SK-N-SH treated with all-trans-retinoic acid at 6 μM for 48 hours (cell line): ENCODE results near the gene TSEN2.

ENCODE experiments used
- ATAC-seq: fragments of 200-7000 bp; cut with Tn5 transposase; 3 replicates; pipeline ENCODE4 v1.9.1; 2020; ENCODE audit warnings: mild to moderate bottlenecking, moderate library complexity
- ARNTL ChIP-seq: fragments of 450-650 bp; formaldehyde crosslinking; IDR thresholded peaks from 2 replicates; pipeline ENCODE4 v1.5.0; 2020; ENCODE audit warnings: low read depth, mild to moderate bottlenecking, moderate library complexity, borderline replicate concordance
- BACH2 ChIP-seq: fragments of 250-450 bp; sonication (Bioruptor Pico); IDR thresholded peaks from 2 replicates; pipeline ENCODE4 v1.9.0; 2021; ENCODE audit warnings: mild to moderate bottlenecking, borderline replicate concordance
- CSDC2 ChIP-seq: fragments of 250-450 bp; sonication (Bioruptor Pico); IDR thresholded peaks from 2 replicates; pipeline ENCODE4 v1.5.0; 2020; ENCODE audit warnings: mild to moderate bottlenecking, moderate library complexity
- GLIS3 ChIP-seq: fragments of 250-450 bp; sonication (Bioruptor Pico); IDR thresholded peaks from 2 replicates; pipeline ENCODE4 v1.5.0; 2020; ENCODE audit warnings: mild to moderate bottlenecking, moderate library complexity
- ISL1 ChIP-seq: fragments of 250-450 bp; sonication (Bioruptor Pico); IDR thresholded peaks from 2 replicates; pipeline ENCODE4 v2.1.2; 2022; ENCODE audit warnings: mild to moderate bottlenecking, moderate library complexity
- OSR1 ChIP-seq: fragments of 250-450 bp; sonication (Bioruptor Pico); IDR thresholded peaks from 2 replicates; pipeline ENCODE4 v1.8.0; 2022; ENCODE audit warnings: moderate library complexity, mild to moderate bottlenecking, inconsistent platforms
- PPARA ChIP-seq: fragments of 250-450 bp; sonication (Bioruptor Pico); IDR thresholded peaks from 2 replicates; pipeline ENCODE4 v1.5.0; 2020; ENCODE audit warnings: mild to moderate bottlenecking, borderline replicate concordance
- RARB ChIP-seq: fragments of 250-450 bp; sonication (Bioruptor Pico); IDR thresholded peaks from 2 replicates; pipeline ENCODE4 v1.8.0; 2021; ENCODE audit warnings: mild to moderate bottlenecking, moderate library complexity
- SNAI2 ChIP-seq: fragments of 250-450 bp; sonication (Bioruptor Pico); IDR thresholded peaks from 2 replicates; pipeline ENCODE4 v1.5.0; 2020; ENCODE audit warnings: mild to moderate bottlenecking, moderate library complexity
- TCF4 ChIP-seq: fragments of 250-450 bp; sonication (Bioruptor Pico); IDR thresholded peaks from 2 replicates; pipeline ENCODE4 v1.8.0; 2021; ENCODE audit warnings: mild to moderate bottlenecking, moderate library complexity, borderline replicate concordance
- TOX ChIP-seq: fragments of 250-450 bp; sonication (Bioruptor Pico); IDR thresholded peaks from 2 replicates; pipeline ENCODE4 v1.8.0; 2021; ENCODE audit warnings: mild to moderate bottlenecking, moderate library complexity, borderline replicate concordance
- ZC3H10 ChIP-seq: fragments of 250-450 bp; sonication (Bioruptor Pico); IDR thresholded peaks from 2 replicates; pipeline ENCODE4 v1.5.1; 2021; ENCODE audit warnings: mild to moderate bottlenecking, moderate library complexity
- ZFP3 ChIP-seq: fragments of 250-450 bp; sonication (Bioruptor Pico); IDR thresholded peaks from 2 replicates; pipeline ENCODE4 v1.5.0; 2020; ENCODE audit warnings: mild to moderate bottlenecking, moderate library complexity
- ZFP30 ChIP-seq: fragments of 450-650 bp; formaldehyde crosslinking; IDR thresholded peaks from 2 replicates; pipeline ENCODE4 v1.5.0; 2022; ENCODE audit warnings: mild to moderate bottlenecking, moderate library complexity
- ZNF565 ChIP-seq: fragments of 450-650 bp; formaldehyde crosslinking; conservative IDR thresholded peaks from 2 replicates; pipeline ENCODE4 v1.5.0; 2020; ENCODE audit warnings: low read depth, mild to moderate bottlenecking, moderate library complexity
- ZNF70 ChIP-seq: fragments of 450-650 bp; formaldehyde crosslinking; IDR thresholded peaks from 2 replicates; pipeline ENCODE4 v1.5.0; 2020; ENCODE audit warnings: mild to moderate bottlenecking, moderate library complexity
- ZNF8 ChIP-seq: fragments of 450-650 bp; formaldehyde crosslinking; IDR thresholded peaks from 2 replicates; pipeline ENCODE4 v1.5.0; 2020; ENCODE audit warnings: mild to moderate bottlenecking, moderate library complexity
- TF ChIP-seq, protein P1 (sequence below): fragments of 250-450 bp; sonication (Bioruptor Pico); IDR thresholded peaks from 2 replicates; pipeline ENCODE4 v1.8.0; 2021; ENCODE audit warnings: low read depth, mild to moderate bottlenecking, moderate library complexity, borderline replicate concordance
- TF ChIP-seq, protein P2 (sequence below): fragments of 250-450 bp; sonication (Bioruptor Pico); IDR thresholded peaks from 2 replicates; pipeline ENCODE4 v1.8.0; 2020; ENCODE audit warnings: mild to moderate bottlenecking, moderate library complexity, borderline replicate concordance
- TF ChIP-seq, protein P3 (sequence below): fragments of 250-450 bp; sonication (Bioruptor Pico); IDR thresholded peaks from 2 replicates; pipeline ENCODE4 v1.5.1; 2020; ENCODE audit warnings: low read depth, mild to moderate bottlenecking, moderate library complexity
- TF ChIP-seq, protein P4 (sequence below): fragments of 250-450 bp; sonication (Bioruptor Pico); IDR thresholded peaks from 2 replicates; pipeline ENCODE4 v1.5.1; 2021; ENCODE audit warnings: mild to moderate bottlenecking, moderate library complexity
- TF ChIP-seq, protein P5 (sequence below): fragments of 250-450 bp; sonication (Bioruptor Pico); IDR thresholded peaks from 2 replicates; pipeline ENCODE4 v1.5.0; 2020; ENCODE audit warnings: mild to moderate bottlenecking, moderate library complexity

Gene TSEN2

DNA sequence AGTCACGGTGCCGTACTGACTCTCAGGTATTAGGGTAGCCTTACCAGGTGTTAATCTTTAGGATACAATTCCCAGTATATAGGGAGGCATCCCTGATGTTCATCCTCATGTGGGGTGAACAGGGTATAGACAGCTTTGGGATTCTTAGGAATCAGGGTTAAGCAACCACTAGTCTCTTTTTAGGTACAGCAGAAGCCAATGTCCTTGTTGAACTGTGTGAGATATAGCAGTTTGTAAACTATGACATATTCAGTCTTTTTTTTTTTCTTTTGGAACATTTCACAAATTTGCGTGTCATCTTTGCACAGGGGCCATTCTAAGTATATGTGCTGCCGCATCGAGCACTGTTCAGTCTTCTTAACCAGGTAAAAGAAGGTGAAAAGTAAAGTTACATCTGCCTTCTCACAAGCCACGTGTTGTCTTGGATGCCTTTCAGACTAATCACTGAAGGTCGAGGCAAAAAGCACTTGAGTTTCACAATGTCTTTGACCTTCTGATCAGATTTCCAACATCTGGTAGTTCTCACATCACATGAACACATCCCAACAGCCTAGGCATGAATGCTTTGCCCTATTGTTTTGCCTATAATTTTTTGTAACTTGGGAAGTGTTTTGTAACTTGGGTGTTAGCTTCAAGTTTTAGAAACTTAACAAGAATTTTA, 17.2 kb downstream of the TSEN2 start:
- no peak for ATAC-seq
- TF ChIP-seq BACH2 (CRISPR knock-in tag) (no peak), RARB (CRISPR knock-in tag) (no peak), ZNF70 (CRISPR knock-in tag) (no peak), ARNTL (no peak), GLIS3 (CRISPR knock-in tag) (no peak), CSDC2 (no peak), ZNF565 (no peak), ZC3H10 (CRISPR knock-in tag) (no peak), OSR1 (CRISPR knock-in tag) (no peak), TOX (CRISPR knock-in tag) (no peak), ISL1 (no peak), ZNF8 (CRISPR knock-in tag) (no peak), PPARA (no peak), ZFP30 (CRISPR knock-in tag) (no peak), SNAI2 (CRISPR knock-in tag) (no peak)
- TF ChIP-seq, protein P1, sequence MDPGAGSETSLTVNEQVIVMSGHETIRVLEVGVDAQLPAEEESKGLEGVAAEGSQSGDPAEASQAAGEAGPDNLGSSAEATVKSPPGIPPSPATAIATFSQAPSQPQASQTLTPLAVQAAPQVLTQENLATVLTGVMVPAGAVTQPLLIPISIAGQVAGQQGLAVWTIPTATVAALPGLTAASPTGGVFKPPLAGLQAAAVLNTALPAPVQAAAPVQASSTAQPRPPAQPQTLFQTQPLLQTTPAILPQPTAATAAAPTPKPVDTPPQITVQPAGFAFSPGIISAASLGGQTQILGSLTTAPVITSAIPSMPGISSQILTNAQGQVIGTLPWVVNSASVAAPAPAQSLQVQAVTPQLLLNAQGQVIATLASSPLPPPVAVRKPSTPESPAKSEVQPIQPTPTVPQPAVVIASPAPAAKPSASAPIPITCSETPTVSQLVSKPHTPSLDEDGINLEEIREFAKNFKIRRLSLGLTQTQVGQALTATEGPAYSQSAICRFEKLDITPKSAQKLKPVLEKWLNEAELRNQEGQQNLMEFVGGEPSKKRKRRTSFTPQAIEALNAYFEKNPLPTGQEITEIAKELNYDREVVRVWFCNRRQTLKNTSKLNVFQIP (CRISPR knock-in tag), result no peak
- TF ChIP-seq, protein P2, sequence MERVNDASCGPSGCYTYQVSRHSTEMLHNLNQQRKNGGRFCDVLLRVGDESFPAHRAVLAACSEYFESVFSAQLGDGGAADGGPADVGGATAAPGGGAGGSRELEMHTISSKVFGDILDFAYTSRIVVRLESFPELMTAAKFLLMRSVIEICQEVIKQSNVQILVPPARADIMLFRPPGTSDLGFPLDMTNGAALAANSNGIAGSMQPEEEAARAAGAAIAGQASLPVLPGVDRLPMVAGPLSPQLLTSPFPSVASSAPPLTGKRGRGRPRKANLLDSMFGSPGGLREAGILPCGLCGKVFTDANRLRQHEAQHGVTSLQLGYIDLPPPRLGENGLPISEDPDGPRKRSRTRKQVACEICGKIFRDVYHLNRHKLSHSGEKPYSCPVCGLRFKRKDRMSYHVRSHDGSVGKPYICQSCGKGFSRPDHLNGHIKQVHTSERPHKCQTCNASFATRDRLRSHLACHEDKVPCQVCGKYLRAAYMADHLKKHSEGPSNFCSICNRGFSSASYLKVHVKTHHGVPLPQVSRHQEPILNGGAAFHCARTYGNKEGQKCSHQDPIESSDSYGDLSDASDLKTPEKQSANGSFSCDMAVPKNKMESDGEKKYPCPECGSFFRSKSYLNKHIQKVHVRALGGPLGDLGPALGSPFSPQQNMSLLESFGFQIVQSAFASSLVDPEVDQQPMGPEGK (CRISPR knock-in tag), result no peak
- TF ChIP-seq, protein P3, sequence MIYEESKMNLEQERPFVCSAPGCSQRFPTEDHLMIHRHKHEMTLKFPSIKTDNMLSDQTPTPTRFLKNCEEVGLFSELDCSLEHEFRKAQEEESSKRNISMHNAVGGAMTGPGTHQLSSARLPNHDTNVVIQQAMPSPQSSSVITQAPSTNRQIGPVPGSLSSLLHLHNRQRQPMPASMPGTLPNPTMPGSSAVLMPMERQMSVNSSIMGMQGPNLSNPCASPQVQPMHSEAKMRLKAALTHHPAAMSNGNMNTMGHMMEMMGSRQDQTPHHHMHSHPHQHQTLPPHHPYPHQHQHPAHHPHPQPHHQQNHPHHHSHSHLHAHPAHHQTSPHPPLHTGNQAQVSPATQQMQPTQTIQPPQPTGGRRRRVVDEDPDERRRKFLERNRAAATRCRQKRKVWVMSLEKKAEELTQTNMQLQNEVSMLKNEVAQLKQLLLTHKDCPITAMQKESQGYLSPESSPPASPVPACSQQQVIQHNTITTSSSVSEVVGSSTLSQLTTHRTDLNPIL (CRISPR knock-in tag), result no peak
- TF ChIP-seq, protein P4, sequence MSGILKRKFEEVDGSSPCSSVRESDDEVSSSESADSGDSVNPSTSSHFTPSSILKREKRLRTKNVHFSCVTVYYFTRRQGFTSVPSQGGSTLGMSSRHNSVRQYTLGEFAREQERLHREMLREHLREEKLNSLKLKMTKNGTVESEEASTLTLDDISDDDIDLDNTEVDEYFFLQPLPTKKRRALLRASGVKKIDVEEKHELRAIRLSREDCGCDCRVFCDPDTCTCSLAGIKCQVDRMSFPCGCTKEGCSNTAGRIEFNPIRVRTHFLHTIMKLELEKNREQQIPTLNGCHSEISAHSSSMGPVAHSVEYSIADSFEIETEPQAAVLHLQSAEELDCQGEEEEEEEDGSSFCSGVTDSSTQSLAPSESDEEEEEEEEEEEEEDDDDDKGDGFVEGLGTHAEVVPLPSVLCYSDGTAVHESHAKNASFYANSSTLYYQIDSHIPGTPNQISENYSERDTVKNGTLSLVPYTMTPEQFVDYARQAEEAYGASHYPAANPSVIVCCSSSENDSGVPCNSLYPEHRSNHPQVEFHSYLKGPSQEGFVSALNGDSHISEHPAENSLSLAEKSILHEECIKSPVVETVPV, result no peak
- TF ChIP-seq, protein P5, sequence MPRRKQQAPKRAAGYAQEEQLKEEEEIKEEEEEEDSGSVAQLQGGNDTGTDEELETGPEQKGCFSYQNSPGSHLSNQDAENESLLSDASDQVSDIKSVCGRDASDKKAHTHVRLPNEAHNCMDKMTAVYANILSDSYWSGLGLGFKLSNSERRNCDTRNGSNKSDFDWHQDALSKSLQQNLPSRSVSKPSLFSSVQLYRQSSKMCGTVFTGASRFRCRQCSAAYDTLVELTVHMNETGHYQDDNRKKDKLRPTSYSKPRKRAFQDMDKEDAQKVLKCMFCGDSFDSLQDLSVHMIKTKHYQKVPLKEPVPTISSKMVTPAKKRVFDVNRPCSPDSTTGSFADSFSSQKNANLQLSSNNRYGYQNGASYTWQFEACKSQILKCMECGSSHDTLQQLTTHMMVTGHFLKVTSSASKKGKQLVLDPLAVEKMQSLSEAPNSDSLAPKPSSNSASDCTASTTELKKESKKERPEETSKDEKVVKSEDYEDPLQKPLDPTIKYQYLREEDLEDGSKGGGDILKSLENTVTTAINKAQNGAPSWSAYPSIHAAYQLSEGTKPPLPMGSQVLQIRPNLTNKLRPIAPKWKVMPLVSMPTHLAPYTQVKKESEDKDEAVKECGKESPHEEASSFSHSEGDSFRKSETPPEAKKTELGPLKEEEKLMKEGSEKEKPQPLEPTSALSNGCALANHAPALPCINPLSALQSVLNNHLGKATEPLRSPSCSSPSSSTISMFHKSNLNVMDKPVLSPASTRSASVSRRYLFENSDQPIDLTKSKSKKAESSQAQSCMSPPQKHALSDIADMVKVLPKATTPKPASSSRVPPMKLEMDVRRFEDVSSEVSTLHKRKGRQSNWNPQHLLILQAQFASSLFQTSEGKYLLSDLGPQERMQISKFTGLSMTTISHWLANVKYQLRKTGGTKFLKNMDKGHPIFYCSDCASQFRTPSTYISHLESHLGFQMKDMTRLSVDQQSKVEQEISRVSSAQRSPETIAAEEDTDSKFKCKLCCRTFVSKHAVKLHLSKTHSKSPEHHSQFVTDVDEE (CRISPR knock-in tag), result no peak

DNA sequence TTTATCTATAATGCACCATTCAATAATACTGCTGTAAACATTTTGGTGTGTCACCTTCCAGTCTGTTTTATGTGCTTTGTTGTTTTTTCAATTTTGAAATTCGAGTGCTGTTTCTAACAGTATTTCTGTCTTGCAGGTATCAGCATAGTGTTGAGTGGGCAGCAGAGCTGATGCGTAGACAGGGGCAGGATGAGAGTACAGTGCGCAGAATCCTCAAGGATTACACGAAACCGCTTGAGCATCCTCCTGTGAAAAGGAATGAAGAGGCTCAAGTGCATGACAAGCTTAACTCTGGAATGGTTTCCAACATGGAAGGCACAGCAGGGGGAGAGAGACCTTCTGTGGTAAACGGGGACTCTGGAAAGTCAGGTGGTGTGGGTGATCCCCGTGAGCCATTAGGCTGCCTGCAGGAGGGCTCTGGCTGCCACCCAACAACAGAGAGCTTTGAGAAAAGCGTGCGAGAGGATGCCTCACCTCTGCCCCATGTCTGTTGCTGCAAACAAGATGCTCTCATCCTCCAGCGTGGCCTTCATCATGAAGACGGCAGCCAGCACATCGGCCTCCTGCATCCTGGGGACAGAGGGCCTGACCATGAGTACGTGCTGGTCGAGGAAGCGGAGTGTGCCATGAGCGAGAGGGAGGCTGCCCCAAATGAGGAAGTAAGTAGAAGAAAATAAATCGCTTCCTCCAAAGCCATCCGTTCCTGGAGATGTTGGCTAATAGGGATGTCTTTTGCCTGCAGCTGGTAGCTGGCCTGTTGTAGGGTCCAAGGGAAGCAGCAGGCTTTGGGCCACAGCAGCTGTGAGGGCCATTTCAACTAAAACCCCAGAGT, 19.1 kb downstream of the TSEN2 start:
- no peak for ATAC-seq
- TF ChIP-seq OSR1 (CRISPR knock-in tag), result no peak
- no peak for TF ChIP-seq ZFP3 (CRISPR knock-in tag)
- no peak for TF ChIP-seq RARB (CRISPR knock-in tag)
- TF ChIP-seq, protein P2 (CRISPR knock-in tag), result no peak
- TF ChIP-seq TCF4, result no peak
- no peak for TF ChIP-seq ARNTL
- no peak for TF ChIP-seq SNAI2 (CRISPR knock-in tag)
- no peak for TF ChIP-seq ZFP30 (CRISPR knock-in tag)
- no peak for TF ChIP-seq CSDC2
- TF ChIP-seq, protein P3 (CRISPR knock-in tag), result no peak
- TF ChIP-seq, protein P1 (CRISPR knock-in tag), result no peak
